ENCODE results near the gene DHRS13.

DHRS13 gene

GRCh38 chr17:28863953-28864352 lies 38.9 kb downstream of the DHRS13 start:
- H3K9me3 ChIP-seq (ENCODE audit: control insufficient read depth in 1 of 2, low read length in 2 of 2) = no peaks in the 10 kb centered on the region
- H3K4me3 ChIP-seq (ENCODE audit: low read depth in 1 of 2, low read length in 2 of 2) = no peak overlapping the region
- no peaks in the 10 kb centered on the region for H3K4me1 ChIP-seq (ENCODE audit: control insufficient read depth in 1 of 2, insufficient read depth in 2 of 2, low read length in 2 of 2)
- no peak overlapping the region for H3K27ac ChIP-seq (ENCODE audit: low read length)
- peaks cover 8 to 16% of the 10 kb centered on the region in 2 donors for H3K36me3 ChIP-seq (ENCODE audit: control insufficient read depth in 1 of 2, insufficient read depth in 2 of 2, low read length in 2 of 2)
- H3K27me3 ChIP-seq (ENCODE audit: low read depth, low read length) = no peaks in the 10 kb centered on the region

- no peaks in the 10 kb centered on the region for H3K27me3 ChIP-seq (ENCODE audit: low read depth, low read length)
- no peaks in the 10 kb centered on the region for H3K4me1 ChIP-seq (ENCODE audit: control insufficient read depth in 1 of 2, insufficient read depth in 2 of 2, low read length in 2 of 2)
- H3K4me3 ChIP-seq (ENCODE audit: low read depth in 1 of 2, low read length in 2 of 2) = no peak overlapping the region
- H3K36me3 ChIP-seq (ENCODE audit: control insufficient read depth in 1 of 2, insufficient read depth in 2 of 2, low read length in 2 of 2) = peaks cover 22 to 30% of the 10 kb centered on the region in 2 donors
- H3K27ac ChIP-seq (ENCODE audit: low read length) = no peak overlapping the region
- H3K9me3 ChIP-seq (ENCODE audit: control insufficient read depth in 1 of 2, low read length in 2 of 2) = no peaks in the 10 kb centered on the region
These were observed 40.3 kb downstream of the DHRS13 start for GRCh38 chr17:28862561-28862960.

GRCh38 chr17:28861393-28862203 lies 41.3 kb downstream of the DHRS13 start:
- H3K4me3 ChIP-seq (ENCODE audit: low read depth in 1 of 2, low read length in 2 of 2) = no peak overlapping the region
- no peaks in the 10 kb centered on the region for H3K9me3 ChIP-seq (ENCODE audit: control insufficient read depth in 1 of 2, low read length in 2 of 2)
- H3K27ac ChIP-seq (ENCODE audit: low read length) = no peak overlapping the region
- peaks cover 22 to 30% of the 10 kb centered on the region in 2 donors for H3K36me3 ChIP-seq (ENCODE audit: control insufficient read depth in 1 of 2, insufficient read depth in 2 of 2, low read length in 2 of 2)
- no peaks in the 10 kb centered on the region for H3K4me1 ChIP-seq (ENCODE audit: control insufficient read depth in 1 of 2, insufficient read depth in 2 of 2, low read length in 2 of 2)
- H3K27me3 ChIP-seq (ENCODE audit: low read depth, low read length) = no peaks in the 10 kb centered on the region

GRCh38 chr17:28860363-28860808 lies 42.5 kb downstream of the DHRS13 start:
- Histone ChIP-seq H3K4me3 (ENCODE audit: low read depth in 1 of 2, low read length in 2 of 2) (no peak overlapping the region), H3K9me3 (ENCODE audit: control insufficient read depth in 1 of 2, low read length in 2 of 2) (no peaks in the 10 kb centered on the region), H3K27me3 (ENCODE audit: low read depth, low read length) (no peaks in the 10 kb centered on the region), H3K4me1 (ENCODE audit: control insufficient read depth in 1 of 2, insufficient read depth in 2 of 2, low read length in 2 of 2) (peaks cover 0 to 8% of the 10 kb centered on the region in 2 donors), H3K27ac (ENCODE audit: low read length) (no peak overlapping the region), H3K36me3 (ENCODE audit: control insufficient read depth in 1 of 2, insufficient read depth in 2 of 2, low read length in 2 of 2) (peaks cover 22 to 34% of the 10 kb centered on the region in 2 donors)

GRCh38 chr17:28858801-28859355 lies 44.0 kb downstream of the DHRS13 start:
- Histone ChIP-seq H3K4me1 (ENCODE audit: control insufficient read depth in 1 of 2, insufficient read depth in 2 of 2, low read length in 2 of 2) (peaks cover 4 to 14% of the 10 kb centered on the region in 2 donors), H3K4me3 (ENCODE audit: low read depth in 1 of 2, low read length in 2 of 2) (no peak overlapping the region), H3K9me3 (ENCODE audit: control insufficient read depth in 1 of 2, low read length in 2 of 2) (no peaks in the 10 kb centered on the region), H3K36me3 (ENCODE audit: control insufficient read depth in 1 of 2, insufficient read depth in 2 of 2, low read length in 2 of 2) (peaks cover 22 to 34% of the 10 kb centered on the region in 2 donors), H3K27me3 (ENCODE audit: low read depth, low read length) (no peaks in the 10 kb centered on the region), H3K27ac (ENCODE audit: low read length) (no peak overlapping the region)

GRCh38 chr17:28857905-28858800 lies 44.7 kb downstream of the DHRS13 start:
- H3K27ac ChIP-seq (ENCODE audit: low read length) = no peak overlapping the region
- peaks cover 22 to 34% of the 10 kb centered on the region in 2 donors for H3K36me3 ChIP-seq (ENCODE audit: control insufficient read depth in 1 of 2, insufficient read depth in 2 of 2, low read length in 2 of 2)
- H3K4me1 ChIP-seq (ENCODE audit: control insufficient read depth in 1 of 2, insufficient read depth in 2 of 2, low read length in 2 of 2) = peaks cover 4 to 14% of the 10 kb centered on the region in 2 donors
- no peaks in the 10 kb centered on the region for H3K9me3 ChIP-seq (ENCODE audit: control insufficient read depth in 1 of 2, low read length in 2 of 2)
- no peak overlapping the region for H3K4me3 ChIP-seq (ENCODE audit: low read depth in 1 of 2, low read length in 2 of 2)
- no peaks in the 10 kb centered on the region for H3K27me3 ChIP-seq (ENCODE audit: low read depth, low read length)

- H3K4me3 ChIP-seq (ENCODE audit: low read depth in 1 of 2, low read length in 2 of 2) = no peak overlapping the region
- peaks cover 22 to 29% of the 10 kb centered on the region in 2 donors for H3K36me3 ChIP-seq (ENCODE audit: control insufficient read depth in 1 of 2, insufficient read depth in 2 of 2, low read length in 2 of 2)
- no peaks in the 10 kb centered on the region for H3K9me3 ChIP-seq (ENCODE audit: control insufficient read depth in 1 of 2, low read length in 2 of 2)
- H3K27ac ChIP-seq (ENCODE audit: low read length) = no peak overlapping the region
- H3K4me1 ChIP-seq (ENCODE audit: control insufficient read depth in 1 of 2, insufficient read depth in 2 of 2, low read length in 2 of 2) = peaks cover 4 to 14% of the 10 kb centered on the region in 2 donors
- H3K27me3 ChIP-seq (ENCODE audit: low read depth, low read length) = no peaks in the 10 kb centered on the region
These were observed 46.8 kb downstream of the DHRS13 start for GRCh38 chr17:28856028-28856574.

GRCh38 chr17:28855336-28855679 lies 47.6 kb downstream of the DHRS13 start:
- H3K27ac ChIP-seq (ENCODE audit: low read length) = peak overlapping the region; percentile 81
- H3K9me3 ChIP-seq (ENCODE audit: control insufficient read depth in 1 of 2, low read length in 2 of 2) = no peaks in the 10 kb centered on the region
- H3K27me3 ChIP-seq (ENCODE audit: low read depth, low read length) = no peaks in the 10 kb centered on the region
- peak overlapping the region; percentile 97 to 98 for H3K4me3 ChIP-seq (ENCODE audit: low read depth in 1 of 2, low read length in 2 of 2)
- peaks cover 4 to 14% of the 10 kb centered on the region in 2 donors for H3K4me1 ChIP-seq (ENCODE audit: control insufficient read depth in 1 of 2, insufficient read depth in 2 of 2, low read length in 2 of 2)
- peaks cover 18 to 24% of the 10 kb centered on the region in 2 donors for H3K36me3 ChIP-seq (ENCODE audit: control insufficient read depth in 1 of 2, insufficient read depth in 2 of 2, low read length in 2 of 2)

- H3K4me3 ChIP-seq (ENCODE audit: low read depth in 1 of 2, low read length in 2 of 2) = peak within 1 kb of the TSS; percentile 97 to 98
- H3K9me3 ChIP-seq (ENCODE audit: control insufficient read depth in 1 of 2, low read length in 2 of 2) = no peaks in the 10 kb centered on the region
- peaks cover 16 to 22% of the 10 kb centered on the region in 2 donors for H3K36me3 ChIP-seq (ENCODE audit: control insufficient read depth in 1 of 2, insufficient read depth in 2 of 2, low read length in 2 of 2)
- H3K4me1 ChIP-seq (ENCODE audit: control insufficient read depth in 1 of 2, insufficient read depth in 2 of 2, low read length in 2 of 2) = peaks cover 4 to 14% of the 10 kb centered on the region in 2 donors
- H3K27me3 ChIP-seq (ENCODE audit: low read depth, low read length) = no peaks in the 10 kb centered on the region
- H3K27ac ChIP-seq (ENCODE audit: low read length) = peak within 1 kb of the TSS; percentile 81
These were observed 48.2 kb downstream of the DHRS13 start, which contains the start of gene ERAL1 for GRCh38 chr17:28854457-28855335. Gene ERAL1 (plus strand): TSS chr17:28855016. CDS start chr17:28855035, 19 bp downstream.

GRCh38 chr17:28853295-28853694 lies 49.6 kb downstream of the DHRS13 start:
- Histone ChIP-seq H3K27me3 (ENCODE audit: low read depth, low read length) (no peaks in the 10 kb centered on the region), H3K4me1 (ENCODE audit: control insufficient read depth in 1 of 2, insufficient read depth in 2 of 2, low read length in 2 of 2) (peaks cover 4 to 14% of the 10 kb centered on the region in 2 donors), H3K9me3 (ENCODE audit: control insufficient read depth in 1 of 2, low read length in 2 of 2) (no peaks in the 10 kb centered on the region), H3K4me3 (ENCODE audit: low read depth in 1 of 2, low read length in 2 of 2) (no peak overlapping the region), H3K27ac (ENCODE audit: low read length) (no peak overlapping the region), H3K36me3 (ENCODE audit: control insufficient read depth in 1 of 2, insufficient read depth in 2 of 2, low read length in 2 of 2) (peaks cover 7 to 12% of the 10 kb centered on the region in 2 donors)

Measured in muscle layer of duodenum (tissue), 2 donors.